GM12878 (cell line): Measurements from ENCODE around the gene COMT. TPM values are rescaled to one million over a fixed set of nuclear protein-coding genes. Genes with fewer than 3 reads are reported as not detected.

ENCODE experiments used
- ATAC-seq: fragments of 200-7000 bp; cut with Tn5 transposase; 3 replicates; pipeline ENCODE4 v1.9.1; 2020; ENCODE audit warnings: mild to moderate bottlenecking, moderate library complexity
- BruUV-seq: library from RNA; stranded (reverse); fragments of 400-500 nt; replicated peaks from 2 replicates; lab custom pipeline; 2021; lab: Mats Ljungman, UMichigan
- CTCF ChIA-PET: fragments of 300-600 bp; sonication (Branson Sonifier 250); formaldehyde crosslinking; extraction: SDS; loops from one replicate; lab custom pipeline; 2021; ENCODE audit warnings: inconsistent platforms; lab: Yijun Ruan, JAX
- POLR2A ChIA-PET: fragments of 350-600 bp; formaldehyde crosslinking; extraction: SDS; loops from one replicate; lab custom pipeline; 2021; ENCODE audit warnings: inconsistent platforms; lab: Charles Lee
- RAD21 ChIA-PET: fragments of 300-600 bp; sonication (Branson Sonifier 250); formaldehyde crosslinking; loops from one replicate; lab custom pipeline; 2023; ENCODE audit warnings: antibody characterized with exemption; ENCODE audit not compliant: unreplicated experiment; lab: Charles Lee
- SMC1A ChIA-PET: fragments of 300-600 bp; sonication (Branson Sonifier 250); formaldehyde crosslinking; loops from one replicate; lab custom pipeline; 2023; ENCODE audit not compliant: unreplicated experiment, uncharacterized antibody; lab: Charles Lee
- DNase-seq: peaks from one replicate; pipeline ENCODE4 v3.0.0-alpha.2; 2011; ENCODE audit warnings: low read depth, low spot score
- FAIRE-seq: peaks from 3 replicates; lab custom pipeline; 2011; peaks lifted over from hg19 to GRCh38; lab: Jason Lieb, UNC
- H2AFZ ChIP-seq: 2 replicates; pipeline ENCODE4 v1.6.0; 2011; ENCODE audit warnings: low read depth, low read length, control low read depth; ENCODE audit not compliant: control insufficient read depth
- H3K27ac ChIP-seq: 2 replicates; pipeline ENCODE4 v1.5.1; 2011; ENCODE audit warnings: control low read depth; ENCODE audit not compliant: control insufficient read depth, insufficient read depth
- H3K27me3 ChIP-seq, 2 experiments: replicated peaks in 1 of 2; 2 replicates each; pipeline versions ENCODE4 v1.6.0 to v1.6.1; 2011; ENCODE audit warnings: low read length in 1 of 2; ENCODE audit not compliant: control insufficient read depth in 2 of 2, insufficient read depth in 2 of 2
- H3K36me3 ChIP-seq, 2 experiments: 2 replicates each; pipeline ENCODE4 v1.5.1; 2011; ENCODE audit warnings: low read length in 1 of 2; ENCODE audit not compliant: control insufficient read depth in 2 of 2, insufficient read depth in 2 of 2
- H3K4me1 ChIP-seq: 2 replicates; pipeline ENCODE4 v1.6.1; 2011; ENCODE audit warnings: mild to moderate bottlenecking, low read length, moderate library complexity, mixed read lengths; ENCODE audit not compliant: control insufficient read depth, insufficient read depth
- H3K4me2 ChIP-seq: 2 replicates; pipeline ENCODE4 v1.6.0; 2011; ENCODE audit warnings: control low read depth; ENCODE audit not compliant: control insufficient read depth, insufficient read depth
- H3K4me3 ChIP-seq: fragments of 200-600 bp; sonication (generic); 2 replicates; pipeline ENCODE4 v1.5.1; 2016
- H3K79me2 ChIP-seq: 2 replicates; pipeline ENCODE4 v1.6.0; 2011; ENCODE audit warnings: low read length; ENCODE audit not compliant: control insufficient read depth, insufficient read depth
- H3K9ac ChIP-seq: 2 replicates; pipeline ENCODE4 v1.8.0; 2011; ENCODE audit warnings: low read length, control low read depth, mixed read lengths; ENCODE audit not compliant: control insufficient read depth, insufficient read depth
- H3K9me3 ChIP-seq: replicated peaks from 3 replicates; pipeline ENCODE4 v1.5.1; 2011; ENCODE audit warnings: mild to moderate bottlenecking, low read length; ENCODE audit not compliant: control insufficient read depth, insufficient read depth
- H4K20me1 ChIP-seq: 2 replicates; pipeline ENCODE4 v1.6.0; 2011; ENCODE audit not compliant: control insufficient read depth, insufficient read depth
- EGR1 ChIP-seq, 2 experiments: IDR thresholded peaks; 1 replicate in 1 of 2; 2 replicates in 1 of 2; pipeline ENCODE4 v1.6.1; 2011 to 2012; ENCODE audit warnings: low read depth in 2 of 2, low read length in 2 of 2, borderline replicate concordance in 1 of 2, mild to moderate bottlenecking in 1 of 2, moderate library complexity in 1 of 2
- IKZF1 ChIP-seq: fragments of 450-650 bp; conservative IDR thresholded peaks from 2 replicates; pipeline ENCODE4 v1.6.1; 2017; ENCODE audit warnings: antibody characterized with exemption, mild to moderate bottlenecking
- MEF2B ChIP-seq: fragments of 450-650 bp; IDR thresholded peaks from 2 replicates; pipeline ENCODE4 v1.6.1; 2018; ENCODE audit warnings: mild to moderate bottlenecking, moderate library complexity; ENCODE audit not compliant: partially characterized antibody, poor library complexity, severe bottlenecking
- RUNX3 ChIP-seq: IDR thresholded peaks from 2 replicates; pipeline ENCODE4 v1.6.1; 2012; ENCODE audit warnings: low read length, inconsistent platforms
- SRF ChIP-seq, 2 experiments: IDR thresholded peaks; 2 replicates each; pipeline ENCODE4 v1.6.1; 2011; ENCODE audit warnings: low read depth in 2 of 2, low read length in 2 of 2, mild to moderate bottlenecking in 1 of 2, moderate library complexity in 1 of 2
- TCF3 ChIP-seq: IDR thresholded peaks from 2 replicates; pipeline ENCODE4 v1.6.1; 2012; ENCODE audit warnings: low read depth, mild to moderate bottlenecking, low read length, borderline replicate concordance; ENCODE audit not compliant: insufficient read depth
- WGBS: methylation state at CpG from one replicate; pipeline ENCODE4 v1.1.6; 2016; ENCODE audit warnings: low lambda C conversion rate; ENCODE audit not compliant: insufficient replicate concordance, insufficient coverage; ENCODE audit errors: missing lambda C conversion rate; 5-methylcytosine and 5-hydroxymethylcytosine counted together
- in situ Hi-C: fragments of 300-500 bp; cut with MboI; formaldehyde crosslinking; loops from 9 replicates; pipeline ENCODE4 v1.14.3; 2018; ENCODE audit warnings: mixed read lengths
- intact Hi-C: fragments of 100-400 bp; cut with micrococcal nuclease; formaldehyde crosslinking; loops from one replicate; pipeline ENCODE4 v1.14.2; 2022; ENCODE audit not compliant: unreplicated experiment
- polyA plus RNA-seq, 11 experiments: library from polyadenylated mRNA; depleted of rRNA in 4 of 11; unstranded in 6 of 11; stranded (reverse) in 5 of 11; fragments of >200 nt; fragmentation: Nextera tagmentation in 4 of 11; fragmentation: Illumina TruSeq in 1 of 11; extraction: Ambion mirVana in 4 of 11; extraction: Trizol in 1 of 11; gene quantifications; 1 replicate in 1 of 11; 2 replicates in 10 of 11; pipeline versions ENCODE4 v1.2.1 to v1.2.3, GENCODE V29; 2011 to 2016; ENCODE audit warnings: inconsistent platforms in 2 of 11, missing spikeins in 2 of 11, low read depth in 1 of 11
- total RNA-seq, 4 experiments: library from RNA; depleted of rRNA in 3 of 4; stranded (reverse); fragments of >200 nt in 3 of 4; fragmentation: Illumina TruSeq in 1 of 4; extraction: Trizol in 1 of 4; gene quantifications; 2 replicates each; pipeline versions ENCODE4 v1.2.1 to v1.2.3, GENCODE V29; 2013 to 2021
- TF ChIP-seq, protein P1 (sequence below): fragments of 450-650 bp; formaldehyde crosslinking; IDR thresholded peaks from 2 replicates; pipeline ENCODE4 v1.4.0; 2022; ENCODE audit warnings: mild to moderate bottlenecking, moderate library complexity

Gene COMT
- total and polyA plus RNA-seq, 10 of the 15 experiments (the other 5 are each of a cell fraction or from before 2014, with no cell fraction given): 4.5 to 152 (median 66.1) TPM

GRCh38 chr22:19900707-19901436 is 40.7 kb upstream of the COMT start (continued):
- TF ChIP-seq SRF (IDR thresholded peaks at IDR 0.05; ENCODE audit: low read depth in 2 of 2, low read length in 2 of 2): no peak
- TF ChIP-seq EGR1 (IDR thresholded peaks at IDR 0.05; ENCODE audit: borderline replicate concordance in 1 of 2, low read depth in 2 of 2, low read length in 2 of 2): no peak
- TF ChIP-seq, all 136 proteins: peak for 0

- H3K27ac ChIP-seq: no peak overlapping the region
- ChIA-PET SMC1A (no interaction called here), CTCF (interaction anchor here (1.5 to 1.6 kb wide), 2 partner anchors 9 to 171 kb away, joined by 4 to 5 read pairs; no protein-coding TSS in a partner anchor), POLR2A (no interaction called here), RAD21 (no interaction called here)
- H2AFZ ChIP-seq: no peak overlapping the region
- no peaks in the 10 kb centered on the region for H3K9me3 ChIP-seq
- no peak overlapping the region for H3K9ac ChIP-seq
- H3K4me1 ChIP-seq: no peaks in the 10 kb centered on the region
- DNase-seq: no peak
- no peak overlapping the region for H3K4me3 ChIP-seq
- no peak overlapping the region for H3K4me2 ChIP-seq
- no TSS peak for BruUV-seq
- TF ChIP-seq MEF2B: no peak
- no peak for TF ChIP-seq IKZF1
- TF ChIP-seq TCF3: no peak
- no peak for TF ChIP-seq RUNX3
- TF ChIP-seq, protein P1, sequence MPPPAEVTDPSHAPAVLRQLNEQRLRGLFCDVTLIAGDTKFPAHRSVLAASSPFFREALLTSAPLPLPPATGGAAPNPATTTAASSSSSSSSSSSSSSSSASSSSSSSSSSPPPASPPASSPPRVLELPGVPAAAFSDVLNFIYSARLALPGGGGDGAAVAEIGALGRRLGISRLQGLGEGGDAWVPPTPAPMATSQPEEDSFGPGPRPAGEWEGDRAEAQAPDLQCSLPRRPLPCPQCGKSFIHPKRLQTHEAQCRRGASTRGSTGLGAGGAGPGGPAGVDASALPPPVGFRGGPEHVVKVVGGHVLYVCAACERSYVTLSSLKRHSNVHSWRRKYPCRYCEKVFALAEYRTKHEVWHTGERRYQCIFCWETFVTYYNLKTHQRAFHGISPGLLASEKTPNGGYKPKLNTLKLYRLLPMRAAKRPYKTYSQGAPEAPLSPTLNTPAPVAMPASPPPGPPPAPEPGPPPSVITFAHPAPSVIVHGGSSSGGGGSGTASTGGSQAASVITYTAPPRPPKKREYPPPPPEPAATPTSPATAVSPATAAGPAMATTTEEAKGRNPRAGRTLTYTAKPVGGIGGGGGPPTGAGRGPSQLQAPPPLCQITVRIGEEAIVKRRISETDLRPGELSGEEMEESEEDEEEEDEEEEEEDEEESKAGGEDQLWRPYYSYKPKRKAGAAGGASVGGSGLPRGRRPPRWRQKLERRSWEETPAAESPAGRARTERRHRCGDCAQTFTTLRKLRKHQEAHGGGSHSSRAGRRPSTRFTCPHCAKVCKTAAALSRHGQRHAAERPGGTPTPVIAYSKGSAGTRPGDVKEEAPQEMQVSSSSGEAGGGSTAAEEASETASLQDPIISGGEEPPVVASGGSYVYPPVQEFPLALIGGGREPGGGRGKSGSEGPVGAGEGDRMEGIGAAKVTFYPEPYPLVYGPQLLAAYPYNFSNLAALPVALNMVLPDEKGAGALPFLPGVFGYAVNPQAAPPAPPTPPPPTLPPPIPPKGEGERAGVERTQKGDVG (CRISPR knock-in tag): no peak
- H4K20me1 ChIP-seq: no peaks in the 10 kb centered on the region
- intact Hi-C loops (no loop called here), in situ Hi-C loops (no loop called here)
- no peak for FAIRE-seq
- H3K79me2 ChIP-seq: no peaks in the 10 kb centered on the region
- no peaks in the 10 kb centered on the region; a peak in 1 of 4 replicates for H3K36me3 ChIP-seq
- no peaks in the 10 kb centered on the region for H3K27me3 ChIP-seq
- ATAC-seq: no peak
- 91% methylated on average over 11 of the region's 11 CpGs for WGBS
Measured at GRCh38 chr22:19901577-19902244, 39.9 kb upstream of the COMT start.
